Measurements from ENCODE around the gene AK1. TPM values are rescaled to one million over a fixed set of nuclear protein-coding genes. Genes with fewer than 3 reads are reported as not detected.

AK1 gene
- total RNA-seq, 1 experiment from 2014 or later: 62.1 TPM

GRCh38 chr9:127857278-127857677 is 20.2 kb downstream of the AK1 start:
- CTCF ChIA-PET: no interaction called here
- ATAC-seq (no peak), DNase-seq (ENCODE audit: low read depth, low spot score) (no peak)
- Histone ChIP-seq H3K4me3 (ENCODE audit: low read depth in 2 of 2, low read length in 2 of 2) (no peak overlapping the region), H3K27ac (ENCODE audit: low read length) (no peak overlapping the region), H3K4me1 (ENCODE audit: control insufficient read depth, insufficient read depth, low read length) (peaks cover 5% of the 10 kb centered on the region; the same call in 1 of the 2 replicates), H3K9me3 (ENCODE audit: control insufficient read depth, insufficient read depth, low read depth, low read length) (no peaks in the 10 kb centered on the region), H3K36me3 (ENCODE audit: control insufficient read depth, insufficient read depth, low read length) (no peaks in the 10 kb centered on the region), H3K27me3 (ENCODE audit: control insufficient read depth, insufficient read depth, low read length) (no peaks in the 10 kb centered on the region)
- POLR2A ChIA-PET: no interaction called here
- in situ Hi-C loops (cut with HindIII; ENCODE audit: low pct_unique_long_range_greater_than_20kb, low sequenced_read_pairs): no loop called here
- intact Hi-C loops (cut with micrococcal nuclease; ENCODE audit: unreplicated experiment): no loop called here
- TF ChIP-seq SIN3A (IDR thresholded peaks at IDR 0.05; ENCODE audit: borderline replicate concordance, insufficient read depth, low read depth, low read length): no peak
- TF ChIP-seq POLR2AphosphoS5 (IDR thresholded peaks at IDR 0.05; ENCODE audit: low read depth, low read length): no peak
- no peak for TF ChIP-seq TCF7L2 (IDR thresholded peaks at IDR 0.05; ENCODE audit: low read depth, low read length)
- no peak for TF ChIP-seq REST (IDR thresholded peaks at IDR 0.05; ENCODE audit: insufficient read depth in 1 of 2, low read depth in 2 of 2, low read length in 1 of 2)
- no peak for TF ChIP-seq CTCF (IDR thresholded peaks at IDR 0.05)
- BruUV-seq (replicated peaks): no TSS peak

GRCh38 chr9:127856729-127857116 is 20.8 kb downstream of the AK1 start:
- H3K4me3 ChIP-seq (ENCODE audit: low read depth in 2 of 2, low read length in 2 of 2): no peak overlapping the region
- no peaks in the 10 kb centered on the region for H3K9me3 ChIP-seq (ENCODE audit: control insufficient read depth, insufficient read depth, low read depth, low read length)
- no peaks in the 10 kb centered on the region for H3K36me3 ChIP-seq (ENCODE audit: control insufficient read depth, insufficient read depth, low read length)
- H3K4me1 ChIP-seq (ENCODE audit: control insufficient read depth, insufficient read depth, low read length): peaks cover 5% of the 10 kb centered on the region; the same call in 1 of the 2 replicates
- H3K27ac ChIP-seq (ENCODE audit: low read length): no peak overlapping the region
- ATAC-seq (no peak), DNase-seq (ENCODE audit: low read depth, low spot score) (no peak)
- no TSS peak for BruUV-seq (replicated peaks)
- TF ChIP-seq POLR2AphosphoS5 (IDR thresholded peaks at IDR 0.05; ENCODE audit: low read depth, low read length): no peak
- no peak for TF ChIP-seq SIN3A (IDR thresholded peaks at IDR 0.05; ENCODE audit: borderline replicate concordance, insufficient read depth, low read depth, low read length)
- no peak for TF ChIP-seq CTCF (IDR thresholded peaks at IDR 0.05)
- no peak for TF ChIP-seq TCF7L2 (IDR thresholded peaks at IDR 0.05; ENCODE audit: low read depth, low read length)
- TF ChIP-seq REST (IDR thresholded peaks at IDR 0.05; ENCODE audit: insufficient read depth in 1 of 2, low read depth in 2 of 2, low read length in 1 of 2): no peak
- no peaks in the 10 kb centered on the region for H3K27me3 ChIP-seq (ENCODE audit: control insufficient read depth, insufficient read depth, low read length)
- in situ Hi-C loops (cut with HindIII; ENCODE audit: low pct_unique_long_range_greater_than_20kb, low sequenced_read_pairs) (no loop called here), intact Hi-C loops (cut with micrococcal nuclease; ENCODE audit: unreplicated experiment) (no loop called here)
- POLR2A ChIA-PET: no interaction called here
- CTCF ChIA-PET: no interaction called here

Data from Panc1 (cell line).